A549 (cell line): ENCODE results near the gene STX18.

Experiments
- CTCF ChIP-seq: fragments of >200 bp; sonication (Bioruptor Twin); formaldehyde crosslinking; IDR thresholded peaks from 3 replicates; pipeline ENCODE4 v1.5.1; 2016
- ELK1 ChIP-seq: fragments of 150-350 bp; IDR thresholded peaks from 2 replicates; pipeline ENCODE4 v1.6.1; 2014; ENCODE audit warnings: low read depth, mild to moderate bottlenecking, low read length
- EP300 ChIP-seq, 2 experiments: fragments of >200 bp; sonication (Bioruptor Twin); formaldehyde crosslinking; IDR thresholded peaks; 2 replicates in 1 of 2; 3 replicates in 1 of 2; pipeline ENCODE4 v1.6.1; 2016 to 2017
- MYC ChIP-seq: IDR thresholded peaks from 2 replicates; pipeline ENCODE4 v1.6.1; 2012; ENCODE audit warnings: mild to moderate bottlenecking, inconsistent platforms, low read length, improper control_type of control experiment, borderline replicate concordance
- RAD21 ChIP-seq, 2 experiments: fragments of >200 bp in 1 of 2; sonication (Bioruptor Twin) in 1 of 2; formaldehyde crosslinking in 1 of 2; IDR thresholded peaks in 1 of 2; conservative IDR thresholded peaks in 1 of 2; 2 replicates in 1 of 2; 3 replicates in 1 of 2; pipeline ENCODE4 v1.6.1; 2012 to 2018; ENCODE audit warnings: inconsistent platforms in 1 of 2

GRCh38 chr4:4502694-4503311, 39.0 kb downstream of the STX18 start:
- TF ChIP-seq MYC (no peak), CTCF (no peak), ELK1 (no peak), RAD21 (conservative IDR thresholded peaks at IDR 0.05 in 1 of 2, IDR thresholded peaks at IDR 0.05 in 1 of 2) (no peak), EP300 (IDR thresholded peaks at IDR 0.05) (no peak)
